Measurements from ENCODE around the gene ZNF860.

ZNF860 gene

GRCh38 chr3:31981206-31982181 lies at the start of gene ZNF860, which contains the start of gene OSBPL10:
ZNF860 (plus strand) TSS chr3:31981750; CDS start chr3:31989080, 7,330 bp downstream.
OSBPL10 (minus strand) TSS chr3:31981262; CDS start chr3:31981179, 83 bp downstream.
- DNase-seq: no peak

GRCh38 chr3:31932990-31933389 lies 48.6 kb upstream of the ZNF860 start:
- DNase-seq: no peak

GRCh38 chr3:31934018-31934417 lies 47.5 kb upstream of the ZNF860 start:
- DNase-seq: no peak

GRCh38 chr3:31934866-31935265 lies 46.7 kb upstream of the ZNF860 start:
- DNase-seq: no peak

GRCh38 chr3:31936420-31937060 lies 45.0 kb upstream of the ZNF860 start:
- no peak for DNase-seq

- DNase-seq: no peak
Observed at GRCh38 chr3:31937225-31937624, 44.3 kb upstream of the ZNF860 start.

GRCh38 chr3:31942446-31942845 lies 39.1 kb upstream of the ZNF860 start:
- no peak for DNase-seq

GRCh38 chr3:31943041-31943440 lies 38.5 kb upstream of the ZNF860 start:
- DNase-seq: no peak

- DNase-seq: no peak
Observed at GRCh38 chr3:31945738-31946052, 35.9 kb upstream of the ZNF860 start.

GRCh38 chr3:31946484-31947081 lies 35.0 kb upstream of the ZNF860 start:
- no peak for DNase-seq

GRCh38 chr3:31947162-31947561 lies 34.4 kb upstream of the ZNF860 start:
- no peak for DNase-seq

GRCh38 chr3:31947671-31948091 lies 33.9 kb upstream of the ZNF860 start:
- DNase-seq: no peak

- DNase-seq: no peak
Observed at GRCh38 chr3:31948280-31948679, 33.3 kb upstream of the ZNF860 start.

GRCh38 chr3:31952205-31952604 lies 29.3 kb upstream of the ZNF860 start:
- DNase-seq: no peak

- no peak for DNase-seq
Observed at GRCh38 chr3:31953091-31953490, 28.5 kb upstream of the ZNF860 start.

- no peak for DNase-seq
Observed at GRCh38 chr3:31953636-31954035, 27.9 kb upstream of the ZNF860 start.

- DNase-seq: no peak
Observed at GRCh38 chr3:31955581-31955980, 26.0 kb upstream of the ZNF860 start.

GRCh38 chr3:31957106-31957505 lies 24.4 kb upstream of the ZNF860 start:
- DNase-seq: no peak

GRCh38 chr3:31958701-31959152 lies 22.8 kb upstream of the ZNF860 start:
- no peak for DNase-seq

GRCh38 chr3:31959251-31959650 lies 22.3 kb upstream of the ZNF860 start:
- DNase-seq: no peak

- DNase-seq: no peak
Observed at GRCh38 chr3:31959951-31960792, 21.4 kb upstream of the ZNF860 start.

GRCh38 chr3:31960793-31961431 lies 20.6 kb upstream of the ZNF860 start:
- no peak for DNase-seq

Data from NCI-H187 (cell line).